H9 (cell line): ENCODE measurements around the gene MSI2. TPM values are rescaled to one million over a fixed set of nuclear protein-coding genes. Genes with fewer than 3 reads are reported as not detected.

Experiments
- DNase-seq: peaks from one replicate; pipeline ENCODE4 v3.0.0-alpha.2; 2017
- H2AFZ ChIP-seq: one replicate; pipeline ENCODE4 v1.6.1; 2013; ENCODE audit warnings: mild to moderate bottlenecking, low read length, control low read depth, moderate library complexity
- H2AK5ac ChIP-seq: 2 replicates; pipeline ENCODE4 v1.6.1; 2013; ENCODE audit warnings: low read length, control low read depth, mixed read lengths; ENCODE audit not compliant: insufficient read length
- H2BK120ac ChIP-seq: one replicate; pipeline ENCODE4 v1.6.1; 2013; ENCODE audit warnings: low read depth, mild to moderate bottlenecking, low read length, control low read depth, inconsistent platforms; ENCODE audit not compliant: poor library complexity, severe bottlenecking
- H2BK12ac ChIP-seq: 2 replicates; pipeline ENCODE4 v1.6.1; 2013; ENCODE audit warnings: low read length, control low read depth, mixed read lengths, low read depth; ENCODE audit not compliant: insufficient read length
- H2BK15ac ChIP-seq: 2 replicates; pipeline ENCODE4 v1.6.1; 2013; ENCODE audit warnings: low read depth, low read length, control low read depth
- H2BK20ac ChIP-seq: one replicate; pipeline ENCODE4 v1.6.1; 2013; ENCODE audit warnings: low read depth, mild to moderate bottlenecking, low read length, control low read depth, inconsistent platforms; ENCODE audit not compliant: poor library complexity, severe bottlenecking
- H2BK5ac ChIP-seq: 2 replicates; pipeline ENCODE4 v1.6.1; 2013; ENCODE audit warnings: low read length, control low read depth, mixed read lengths; ENCODE audit not compliant: insufficient read length
- H3K14ac ChIP-seq: 2 replicates; pipeline ENCODE4 v1.6.1; 2013; ENCODE audit warnings: low read length, control low read depth; ENCODE audit not compliant: insufficient read depth
- H3K18ac ChIP-seq: 2 replicates; pipeline ENCODE4 v1.6.1; 2013; ENCODE audit warnings: low read depth, mild to moderate bottlenecking, mixed read lengths, low read length, control low read depth; ENCODE audit not compliant: insufficient read length
- H3K23ac ChIP-seq: 2 replicates; pipeline ENCODE4 v1.6.1; 2013; ENCODE audit warnings: low read length, control low read depth, mixed read lengths, low read depth; ENCODE audit not compliant: insufficient read length
- H3K23me2 ChIP-seq: 2 replicates; pipeline ENCODE4 v1.6.1; 2013; ENCODE audit warnings: low read depth, mild to moderate bottlenecking, mixed read lengths, low read length, control low read depth; ENCODE audit not compliant: insufficient read length, poor library complexity, severe bottlenecking
- H3K27ac ChIP-seq: 2 replicates; pipeline ENCODE4 v1.5.1; 2013; ENCODE audit warnings: low read length, control low read depth, mixed read lengths, low read depth; ENCODE audit not compliant: insufficient read length
- H3K27me3 ChIP-seq: 2 replicates; pipeline ENCODE4 v1.6.1; 2013; ENCODE audit warnings: low read length, control low read depth, inconsistent platforms; ENCODE audit not compliant: insufficient read depth
- H3K4ac ChIP-seq: 2 replicates; pipeline ENCODE4 v1.6.1; 2013; ENCODE audit warnings: low read depth, mild to moderate bottlenecking, control low read depth, inconsistent platforms, low read length, moderate library complexity
- H3K4me1 ChIP-seq: 2 replicates; pipeline ENCODE4 v1.6.1; 2013; ENCODE audit warnings: low read length, control low read depth, inconsistent platforms; ENCODE audit not compliant: insufficient read depth
- H3K4me2 ChIP-seq: 2 replicates; pipeline ENCODE4 v1.6.1; 2013; ENCODE audit warnings: low read length, control low read depth, mixed read lengths; ENCODE audit not compliant: insufficient read length, insufficient read depth
- H3K56ac ChIP-seq: 2 replicates; pipeline ENCODE4 v1.6.1; 2013; ENCODE audit warnings: low read depth, mild to moderate bottlenecking, mixed read lengths, low read length, control low read depth; ENCODE audit not compliant: insufficient read length
- H3K79me1 ChIP-seq: 2 replicates; pipeline ENCODE4 v1.6.1; 2013; ENCODE audit warnings: low read depth, mild to moderate bottlenecking, moderate library complexity, low read length, control low read depth, inconsistent platforms; ENCODE audit not compliant: insufficient read depth, poor library complexity, severe bottlenecking
- H3K79me2 ChIP-seq: 2 replicates; pipeline ENCODE4 v1.6.1; 2013; ENCODE audit warnings: low read length, control low read depth, inconsistent platforms; ENCODE audit not compliant: insufficient read depth
- H3K9ac ChIP-seq: 2 replicates; pipeline ENCODE4 v1.6.1; 2013; ENCODE audit warnings: low read length, control low read depth, mixed read lengths; ENCODE audit not compliant: insufficient read length; ENCODE audit errors: extremely low read depth
- H3K9me3 ChIP-seq: one replicate; pipeline ENCODE4 v1.6.1; 2013; ENCODE audit warnings: low read depth, low read length, inconsistent platforms; ENCODE audit not compliant: control insufficient read depth
- H3T11ph ChIP-seq: one replicate; pipeline ENCODE4 v1.6.1; 2013; ENCODE audit warnings: mild to moderate bottlenecking, low read length, control low read depth, inconsistent platforms
- H4K20me1 ChIP-seq: one replicate; pipeline ENCODE4 v1.6.1; 2013; ENCODE audit not compliant: control insufficient read depth, insufficient read length, insufficient read depth
- H4K5ac ChIP-seq: 2 replicates; pipeline ENCODE4 v1.6.1; 2013; ENCODE audit warnings: low read depth, mild to moderate bottlenecking, mixed read lengths, low read length, control low read depth; ENCODE audit not compliant: insufficient read length
- H4K8ac ChIP-seq: replicated peaks from 2 replicates; pipeline ENCODE4 v1.6.1; 2013; ENCODE audit warnings: low read length, control low read depth, mixed read lengths, low read depth; ENCODE audit not compliant: insufficient read length
- H4K91ac ChIP-seq: 2 replicates; pipeline ENCODE4 v1.6.1; 2013; ENCODE audit warnings: low read depth, mild to moderate bottlenecking, moderate library complexity, mixed read lengths, low read length, control low read depth; ENCODE audit not compliant: insufficient read length
- H3K27ac Mint-ChIP-seq, 3 experiments: 2 replicates in 2 of 3; 3 replicates in 1 of 3; pipeline ENCODE4 v1.8.0; 2020 to 2021; ENCODE audit warnings: mixed read lengths in 3 of 3, mild to moderate bottlenecking in 1 of 3, moderate library complexity in 1 of 3
- H3K27me3 Mint-ChIP-seq: 2 replicates; pipeline ENCODE4 v1.8.0; 2021; ENCODE audit warnings: low read depth, mild to moderate bottlenecking, moderate library complexity, mixed read lengths
- H3K36me3 Mint-ChIP-seq, 3 experiments: 2 replicates in 2 of 3; 3 replicates in 1 of 3; pipeline ENCODE4 v1.8.0; 2020 to 2021; ENCODE audit warnings: low read depth in 3 of 3, mixed read lengths in 3 of 3; ENCODE audit not compliant: insufficient read depth in 1 of 3
- H3K4me1 Mint-ChIP-seq, 2 experiments: 2 replicates each; pipeline ENCODE4 v1.8.0; 2020; ENCODE audit warnings: mixed read lengths in 2 of 2
- H3K4me3 Mint-ChIP-seq, 2 experiments: 2 replicates in 1 of 2; 3 replicates in 1 of 2; pipeline ENCODE4 v1.8.0; 2020 to 2021; ENCODE audit warnings: mild to moderate bottlenecking in 2 of 2, mixed read lengths in 2 of 2, moderate library complexity in 1 of 2
- H3K9me3 Mint-ChIP-seq, 2 experiments: 2 replicates in 1 of 2; 3 replicates in 1 of 2; pipeline ENCODE4 v1.8.0; 2020; ENCODE audit warnings: mild to moderate bottlenecking in 2 of 2, mixed read lengths in 2 of 2, moderate library complexity in 1 of 2
- CTCF ChIP-seq: fragments of 200-600 bp; sonication (generic); conservative IDR thresholded peaks from 3 replicates; pipeline ENCODE4 v1.8.0; 2021; ENCODE audit warnings: antibody characterized with exemption, mild to moderate bottlenecking
- WGBS: extraction: QIAGEN DNeasy Blood & Tissue Kit; methylation state at CpG from one replicate; pipeline ENCODE4 v1.1.7; 2013; ENCODE audit warnings: missing lambda C conversion rate, low lambda C conversion rate, mixed read lengths; ENCODE audit not compliant: insufficient read length; ENCODE audit errors: extremely low coverage; 5-methylcytosine and 5-hydroxymethylcytosine counted together
- total RNA-seq: library from RNA; stranded (reverse); gene quantifications from 2 replicates; pipeline ENCODE4 v1.2.1, GENCODE V29; 2021

The MSI2 gene
- total RNA-seq, 1 experiment from 2014 or later: 98.5 TPM

DNA sequence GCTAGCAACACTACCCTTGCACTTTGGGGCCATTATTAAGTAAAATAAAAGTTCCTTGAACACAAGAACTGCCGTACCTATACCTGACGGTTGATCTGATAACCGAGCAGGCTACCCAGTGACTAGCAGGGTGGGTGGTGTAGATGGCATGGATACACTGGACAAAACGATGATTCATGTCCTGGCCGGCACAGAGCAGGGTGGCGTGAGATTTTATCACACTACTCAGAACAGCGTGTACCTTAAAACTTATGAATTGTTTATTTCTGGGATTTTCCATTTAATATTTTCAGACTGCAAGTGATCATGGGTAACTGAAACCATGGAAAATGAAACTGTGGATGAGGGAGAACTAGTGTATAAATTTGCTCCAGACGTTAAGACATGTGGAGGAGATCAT lies 41.0 kb upstream of the MSI2 start:
- Histone ChIP-seq H3K4ac (no peak overlapping the region), H4K20me1 (no peaks in the 10 kb centered on the region), H3K79me2 (no peaks in the 10 kb centered on the region), H2BK15ac (no peak overlapping the region), H4K5ac (no peak overlapping the region), H3K14ac (no peak overlapping the region), H2AK5ac (no peak overlapping the region), H2BK120ac (no peak overlapping the region), H3K18ac (no peak overlapping the region), H2BK20ac (no peak overlapping the region), H3K9ac (no peak overlapping the region), H3T11ph (no peak overlapping the region), H3K4me1 (no peaks in the 10 kb centered on the region), H3K23ac (no peak overlapping the region), H2BK12ac (no peak overlapping the region), H4K8ac (no peak overlapping the region), H3K23me2 (no peaks in the 10 kb centered on the region), H3K4me2 (no peak overlapping the region), H3K9me3 (no peaks in the 10 kb centered on the region), H4K91ac (no peak overlapping the region), H2AFZ (no peak overlapping the region), H3K56ac (no peak overlapping the region), H3K27me3 (no peaks in the 10 kb centered on the region), H3K27ac (no peak overlapping the region), H3K79me1 (no peaks in the 10 kb centered on the region), H2BK5ac (no peak overlapping the region)
- WGBS: no CpG with 5 or more reads among the region's 8 CpGs
- no peak for TF ChIP-seq CTCF
- Mint-ChIP-seq H3K9me3 (no peaks in the 10 kb centered on the region), H3K27ac (no peak overlapping the region), H3K4me1 (peaks cover 0 to 9% of the 10 kb centered on the region in 2 experiments; a peak in 2 of 4 replicates), H3K27me3 (0 out of 2 replicates have a peak, but pooled peaks cover 1% of the 10 kb centered on the region), H3K36me3 (peaks cover 0 to 4% (median 2%) of the 10 kb centered on the region in 3 experiments; a peak in 1 of 7 replicates), H3K4me3 (no peak overlapping the region)
- DNase-seq: no peak
